OCI-LY7 (cell line): ENCODE data around the gene STEAP1. TPM values are rescaled to one million over a fixed set of nuclear protein-coding genes. Genes with fewer than 3 reads are reported as not detected.

ENCODE experiments used
- BruUV-seq: library from RNA; stranded (reverse); fragments of 400-500 nt; replicated peaks from 2 replicates; lab custom pipeline; 2021; lab: Mats Ljungman, UMichigan
- CTCF ChIA-PET: fragments of 300-600 bp; sonication (Branson Sonifier 250); formaldehyde crosslinking; loops from one replicate; lab custom pipeline; 2022; ENCODE audit warnings: antibody characterized with exemption; ENCODE audit not compliant: unreplicated experiment; lab: Charles Lee
- POLR2A ChIA-PET: fragments of 300-600 bp; sonication (Branson Sonifier 250); formaldehyde crosslinking; loops from one replicate; lab custom pipeline; 2022; ENCODE audit warnings: antibody characterized with exemption; lab: Charles Lee
- DNase-seq: peaks from one replicate; pipeline ENCODE4 v3.0.0-alpha.2; 2015; ENCODE audit warnings: low spot score
- H2AFZ ChIP-seq: fragments of 200-600 bp; sonication (generic), shearing (Covaris generic); 2 replicates; pipeline ENCODE4 v1.6.1; 2014; ENCODE audit warnings: mild to moderate bottlenecking, antibody characterized with exemption, low read length, moderate library complexity
- H3K27ac ChIP-seq: fragments of 200-600 bp; sonication (generic); 2 replicates; pipeline ENCODE4 v1.5.1; 2014; ENCODE audit warnings: mixed run types, low read depth, mild to moderate bottlenecking, moderate library complexity, low read length, inconsistent platforms; ENCODE audit not compliant: poor library complexity, severe bottlenecking
- H3K36me3 ChIP-seq: fragments of 200-600 bp; sonication (generic); 2 replicates; pipeline ENCODE4 v1.6.1; 2014; ENCODE audit warnings: mild to moderate bottlenecking, antibody characterized with exemption, low read length, moderate library complexity, mixed read lengths; ENCODE audit not compliant: insufficient read depth
- H3K4me1 ChIP-seq: fragments of 200-600 bp; sonication (generic); 2 replicates; pipeline ENCODE4 v1.5.1; 2014; ENCODE audit warnings: mild to moderate bottlenecking, low read length; ENCODE audit not compliant: insufficient read depth, poor library complexity, severe bottlenecking
- H3K4me2 ChIP-seq: fragments of 200-600 bp; sonication (generic); 2 replicates; pipeline ENCODE4 v1.6.1; 2014; ENCODE audit warnings: mild to moderate bottlenecking, low read length
- H3K4me3 ChIP-seq: fragments of 200-600 bp; sonication (generic); 2 replicates; pipeline ENCODE4 v1.5.1; 2014; ENCODE audit warnings: mild to moderate bottlenecking, low read depth, low read length; ENCODE audit not compliant: poor library complexity, severe bottlenecking
- H3K79me2 ChIP-seq: fragments of 200-600 bp; sonication (generic); 2 replicates; pipeline ENCODE4 v1.6.1; 2016; ENCODE audit warnings: low read depth, mild to moderate bottlenecking, low read length, moderate library complexity, mixed read lengths; ENCODE audit not compliant: insufficient read depth
- H3K9me2 ChIP-seq: fragments of 200-600 bp; sonication (generic); 2 replicates; pipeline ENCODE4 v1.6.1; 2016; ENCODE audit warnings: mild to moderate bottlenecking, low read length, mixed read lengths; ENCODE audit not compliant: insufficient read depth
- H3K9me3 ChIP-seq: fragments of 200-600 bp; sonication (generic); 2 replicates; pipeline ENCODE4 v1.6.1; 2014; ENCODE audit warnings: mild to moderate bottlenecking, mixed run types, low read length, mixed read lengths
- H4K20me1 ChIP-seq: fragments of 200-600 bp; sonication (generic); 2 replicates; pipeline ENCODE4 v1.6.1; 2014; ENCODE audit warnings: mild to moderate bottlenecking, antibody characterized with exemption, low read length, moderate library complexity, mixed read lengths; ENCODE audit not compliant: insufficient read depth
- EZH2phosphoT487 ChIP-seq: fragments of 200-600 bp; sonication (generic); IDR thresholded peaks from 2 replicates; pipeline ENCODE4 v1.6.1; 2018; ENCODE audit warnings: low read depth, borderline replicate concordance, mild to moderate bottlenecking, mixed run types, antibody characterized with exemption, low read length, moderate library complexity, mixed read lengths
- intact Hi-C: fragments of 100-400 bp; cut with micrococcal nuclease; formaldehyde crosslinking; loops from one replicate; pipeline ENCODE4 v1.10.0; 2022; ENCODE audit not compliant: unreplicated experiment
- total RNA-seq, 2 experiments: library from RNA; depleted of rRNA in 1 of 2; stranded (reverse); fragments of >200 nt in 1 of 2; shearing (Covaris generic) in 1 of 2; gene quantifications; 2 replicates each; pipeline ENCODE4 v1.2.3, GENCODE V29; 2014 to 2022
- TF ChIP-seq, protein P1 (sequence below): fragments of 200-600 bp; sonication (generic); conservative IDR thresholded peaks from 2 replicates; pipeline ENCODE4 v1.5.1; 2014; ENCODE audit warnings: mild to moderate bottlenecking, antibody characterized with exemption, low read length, moderate library complexity, mixed read lengths

The STEAP1 gene
- total RNA-seq, 2 experiments from 2014 or later = not detected

DNA sequence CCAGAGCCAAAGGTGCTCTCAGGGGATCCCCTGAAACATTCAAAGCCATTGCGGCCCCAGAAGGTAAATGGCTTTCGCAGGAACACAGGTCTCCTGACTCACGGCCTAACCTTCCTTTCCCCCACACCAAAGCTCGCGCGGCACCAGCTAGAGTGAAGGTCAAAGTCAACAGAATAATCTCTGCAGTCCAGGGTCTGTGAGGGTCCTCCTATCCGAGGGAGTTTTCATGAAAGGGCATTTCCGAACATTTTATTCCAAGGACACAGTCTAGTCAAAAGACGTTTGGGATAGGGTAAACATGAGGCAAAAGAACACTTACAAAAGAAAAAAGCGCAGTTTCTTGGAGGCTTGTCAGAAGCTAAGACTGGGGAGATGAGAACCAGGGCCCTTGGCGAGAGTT is 56.7 kb downstream of the STEAP1 start:
- Histone ChIP-seq H3K27ac (no peak overlapping the region), H3K4me2 (no peak overlapping the region), H2AFZ (no peak overlapping the region), H3K36me3 (no peaks in the 10 kb centered on the region), H4K20me1 (no peaks in the 10 kb centered on the region), H3K9me2 (no peaks in the 10 kb centered on the region), H3K79me2 (no peaks in the 10 kb centered on the region), H3K9me3 (no peaks in the 10 kb centered on the region), H3K4me3 (no peak overlapping the region), H3K4me1 (no peaks in the 10 kb centered on the region)
- no peak for DNase-seq
- intact Hi-C loops = no loop called here
- TF ChIP-seq EZH2phosphoT487 = no peak
- TF ChIP-seq, protein P1, sequence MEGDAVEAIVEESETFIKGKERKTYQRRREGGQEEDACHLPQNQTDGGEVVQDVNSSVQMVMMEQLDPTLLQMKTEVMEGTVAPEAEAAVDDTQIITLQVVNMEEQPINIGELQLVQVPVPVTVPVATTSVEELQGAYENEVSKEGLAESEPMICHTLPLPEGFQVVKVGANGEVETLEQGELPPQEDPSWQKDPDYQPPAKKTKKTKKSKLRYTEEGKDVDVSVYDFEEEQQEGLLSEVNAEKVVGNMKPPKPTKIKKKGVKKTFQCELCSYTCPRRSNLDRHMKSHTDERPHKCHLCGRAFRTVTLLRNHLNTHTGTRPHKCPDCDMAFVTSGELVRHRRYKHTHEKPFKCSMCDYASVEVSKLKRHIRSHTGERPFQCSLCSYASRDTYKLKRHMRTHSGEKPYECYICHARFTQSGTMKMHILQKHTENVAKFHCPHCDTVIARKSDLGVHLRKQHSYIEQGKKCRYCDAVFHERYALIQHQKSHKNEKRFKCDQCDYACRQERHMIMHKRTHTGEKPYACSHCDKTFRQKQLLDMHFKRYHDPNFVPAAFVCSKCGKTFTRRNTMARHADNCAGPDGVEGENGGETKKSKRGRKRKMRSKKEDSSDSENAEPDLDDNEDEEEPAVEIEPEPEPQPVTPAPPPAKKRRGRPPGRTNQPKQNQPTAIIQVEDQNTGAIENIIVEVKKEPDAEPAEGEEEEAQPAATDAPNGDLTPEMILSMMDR = no peak
- ChIA-PET CTCF (no interaction called here), POLR2A (interaction anchor here (0.7 kb wide), 1 partner anchor 17 kb away, joined by 3 read pairs; no protein-coding TSS in a partner anchor)
- no TSS peak for BruUV-seq

DNA sequence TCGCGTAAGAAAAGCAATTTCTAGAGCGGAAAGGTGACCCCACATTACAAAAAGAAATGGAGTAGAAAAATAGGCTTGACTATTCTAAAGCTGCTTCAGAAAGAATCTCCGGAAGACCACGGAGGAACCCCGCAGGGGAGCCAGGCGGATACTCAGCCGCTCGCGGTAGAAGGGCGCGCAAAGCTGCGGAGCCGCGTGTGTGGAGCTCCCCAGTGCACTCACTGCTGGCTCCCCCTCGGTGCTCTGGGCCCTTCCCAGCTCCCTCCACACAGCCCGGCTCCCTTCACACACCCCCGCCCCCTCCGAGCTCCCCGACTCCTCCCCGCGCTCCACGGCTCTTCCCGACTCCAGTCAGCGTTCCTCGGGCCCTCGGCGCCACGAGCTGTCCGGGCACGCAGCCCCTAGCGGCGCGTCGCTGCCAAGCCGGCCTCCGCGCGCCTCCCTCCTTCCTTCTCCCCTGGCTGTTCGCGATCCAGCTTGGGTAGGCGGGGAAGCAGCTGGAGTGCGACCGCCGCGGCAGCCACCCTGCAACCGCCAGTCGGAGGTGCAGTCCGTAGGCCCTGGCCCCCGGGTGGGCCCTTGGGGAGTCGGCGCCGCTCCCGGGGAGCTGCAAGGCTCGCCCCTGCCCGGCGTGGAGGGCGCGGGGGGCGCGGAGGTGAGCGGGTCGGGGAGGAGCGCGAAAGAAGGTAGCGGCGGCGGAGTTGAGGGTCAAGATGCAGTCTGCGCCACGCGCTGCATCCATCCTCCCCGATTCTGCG is 57.3 kb downstream of the STEAP1 start, which contains the start of gene STEAP2:
TSS of gene STEAP2 (plus strand) at position 350 of the 758 bp plus-strand sequence. CDS start 13,343 bp downstream, outside the sequence.
- TF ChIP-seq EZH2phosphoT487 = no peak
- TF ChIP-seq, protein P1 = no peak
- Histone ChIP-seq H3K4me1 (no peaks in the 10 kb centered on the region), H3K4me2 (no peak within 1 kb of the TSS), H3K36me3 (no peaks in the 10 kb centered on the region), H3K4me3 (no peak within 1 kb of the TSS), H2AFZ (no peak within 1 kb of the TSS), H3K79me2 (no peaks in the 10 kb centered on the region), H4K20me1 (no peaks in the 10 kb centered on the region), H3K9me2 (no peaks in the 10 kb centered on the region), H3K9me3 (no peaks in the 10 kb centered on the region), H3K27ac (no peak within 1 kb of the TSS)
- no TSS peak for BruUV-seq
- no peak for DNase-seq
- ChIA-PET CTCF (no interaction called here), POLR2A (interaction anchor here (0.7 kb wide), 1 partner anchor 16 kb away, joined by 3 read pairs; no protein-coding TSS in a partner anchor)
- intact Hi-C loops = no loop called here

DNA sequence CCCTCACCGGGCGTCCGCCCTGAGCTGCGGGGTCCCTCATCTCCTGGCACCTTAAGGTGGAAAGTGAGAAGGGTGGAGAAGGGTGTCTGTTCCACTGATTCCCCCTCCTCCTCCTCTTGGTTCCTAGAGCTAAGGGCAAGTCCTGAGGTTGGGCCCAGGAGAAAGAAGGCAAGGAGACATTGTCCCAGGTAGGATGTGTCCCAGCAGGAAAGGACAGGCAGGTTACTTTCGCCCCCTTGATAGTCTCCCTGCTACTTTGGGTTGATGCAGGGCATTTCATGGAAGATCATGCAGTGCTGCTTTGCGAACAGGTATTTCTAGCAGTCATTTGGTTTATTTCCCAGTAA is 57.9 kb downstream of the STEAP1 start:
- Histone ChIP-seq H3K36me3 (no peaks in the 10 kb centered on the region), H3K4me3 (no peak overlapping the region), H3K9me2 (no peaks in the 10 kb centered on the region), H4K20me1 (no peaks in the 10 kb centered on the region), H2AFZ (no peak overlapping the region), H3K79me2 (no peaks in the 10 kb centered on the region), H3K4me1 (no peaks in the 10 kb centered on the region), H3K4me2 (no peak overlapping the region), H3K27ac (no peak overlapping the region), H3K9me3 (no peaks in the 10 kb centered on the region)
- ChIA-PET CTCF (no interaction called here), POLR2A (no interaction called here)
- TF ChIP-seq EZH2phosphoT487 = no peak
- TF ChIP-seq, protein P1 = no peak
- no peak for DNase-seq
- BruUV-seq = no TSS peak
- intact Hi-C loops = no loop called here
